ENCODE measurements around the gene CYP27B1.
A peak's percentile ranks its signal among the peaks of the same experiment; 100 is the strongest.

CYP27B1 gene

GRCh38 chr12:57739387-57739786 is 27.5 kb downstream of the CYP27B1 start:
- no peaks in the 10 kb centered on the region for H3K9me3 Mint-ChIP-seq
- no peak for DNase-seq (ENCODE audit: low spot score in 2 of 2)
- H3K36me3 Mint-ChIP-seq (ENCODE audit: insufficient read depth) = peaks cover 27% of the 10 kb centered on the region
- H3K27ac Mint-ChIP-seq (ENCODE audit: low read depth) = peak overlapping the region; percentile 94
- H3K4me3 Mint-ChIP-seq = peak overlapping the region; percentile 83
- H3K27me3 Mint-ChIP-seq = no peaks in the 10 kb centered on the region
- ATAC-seq (replicated peaks; ENCODE audit: extremely low read depth, poor library complexity, severe bottlenecking) = no peak
- peaks cover 59% of the 10 kb centered on the region for H3K4me1 Mint-ChIP-seq

- Mint-ChIP-seq H3K36me3 (ENCODE audit: insufficient read depth) (peaks cover 29% of the 10 kb centered on the region), H3K9me3 (no peaks in the 10 kb centered on the region), H3K27me3 (no peaks in the 10 kb centered on the region), H3K27ac (ENCODE audit: low read depth) (peak within 1 kb of the TSS; percentile 94), H3K4me1 (peaks cover 55% of the 10 kb centered on the region), H3K4me3 (peak within 1 kb of the TSS; percentile 83)
- DNase-seq (ENCODE audit: low spot score in 2 of 2) (no peak), ATAC-seq (replicated peaks; ENCODE audit: extremely low read depth, poor library complexity, severe bottlenecking) (no peak)
Measured at GRCh38 chr12:57738661-57739237, 28.1 kb downstream of the CYP27B1 start, which contains the start of gene AGAP2. Gene AGAP2 (minus strand): TSS chr12:57738742. CDS start chr12:57738246, 496 bp downstream.

GRCh38 chr12:57737467-57738460 is 29.1 kb downstream of the CYP27B1 start:
- Mint-ChIP-seq H3K27ac (ENCODE audit: low read depth) (no peak overlapping the region), H3K27me3 (no peaks in the 10 kb centered on the region), H3K9me3 (no peaks in the 10 kb centered on the region), H3K36me3 (ENCODE audit: insufficient read depth) (peaks cover 32% of the 10 kb centered on the region), H3K4me1 (peaks cover 59% of the 10 kb centered on the region), H3K4me3 (no peak overlapping the region)
- ATAC-seq (replicated peaks; ENCODE audit: extremely low read depth, poor library complexity, severe bottlenecking) (no peak), DNase-seq (ENCODE audit: low spot score in 2 of 2) (no peak)

- H3K4me1 Mint-ChIP-seq = peaks cover 56% of the 10 kb centered on the region
- H3K9me3 Mint-ChIP-seq = no peaks in the 10 kb centered on the region
- H3K27me3 Mint-ChIP-seq = no peaks in the 10 kb centered on the region
- peak overlapping the region; percentile 13 for H3K4me3 Mint-ChIP-seq
- DNase-seq (ENCODE audit: low spot score in 2 of 2) (no peak), ATAC-seq (replicated peaks; ENCODE audit: extremely low read depth, poor library complexity, severe bottlenecking) (no peak)
- peaks cover 38% of the 10 kb centered on the region for H3K36me3 Mint-ChIP-seq (ENCODE audit: insufficient read depth)
- peak overlapping the region; percentile 84 for H3K27ac Mint-ChIP-seq (ENCODE audit: low read depth)
Measured at GRCh38 chr12:57736741-57737466, 30.0 kb downstream of the CYP27B1 start.

GRCh38 chr12:57735952-57736740 is 30.7 kb downstream of the CYP27B1 start:
- H3K4me3 Mint-ChIP-seq = peak overlapping the region; percentile 13
- H3K9me3 Mint-ChIP-seq = no peaks in the 10 kb centered on the region
- H3K27me3 Mint-ChIP-seq = no peaks in the 10 kb centered on the region
- peaks cover 41% of the 10 kb centered on the region for H3K36me3 Mint-ChIP-seq (ENCODE audit: insufficient read depth)
- H3K27ac Mint-ChIP-seq (ENCODE audit: low read depth) = peak overlapping the region; percentile 84
- H3K4me1 Mint-ChIP-seq = peaks cover 49% of the 10 kb centered on the region
- ATAC-seq (replicated peaks; ENCODE audit: extremely low read depth, poor library complexity, severe bottlenecking) = no peak
- no peak for DNase-seq (ENCODE audit: low spot score in 2 of 2)

- DNase-seq (ENCODE audit: low spot score in 2 of 2) (no peak), ATAC-seq (replicated peaks; ENCODE audit: extremely low read depth, poor library complexity, severe bottlenecking) (no peak)
- Mint-ChIP-seq H3K4me1 (peaks cover 40% of the 10 kb centered on the region), H3K27me3 (no peaks in the 10 kb centered on the region), H3K4me3 (no peak overlapping the region), H3K9me3 (no peaks in the 10 kb centered on the region), H3K36me3 (ENCODE audit: insufficient read depth) (peaks cover 40% of the 10 kb centered on the region), H3K27ac (ENCODE audit: low read depth) (peak overlapping the region; percentile 42)
Measured at GRCh38 chr12:57735198-57735855, 31.6 kb downstream of the CYP27B1 start.

GRCh38 chr12:57734591-57734990 is 32.3 kb downstream of the CYP27B1 start:
- no peak for DNase-seq (ENCODE audit: low spot score in 2 of 2)
- H3K4me1 Mint-ChIP-seq = peaks cover 39% of the 10 kb centered on the region
- H3K9me3 Mint-ChIP-seq = no peaks in the 10 kb centered on the region
- no peaks in the 10 kb centered on the region for H3K27me3 Mint-ChIP-seq
- ATAC-seq (replicated peaks; ENCODE audit: extremely low read depth, poor library complexity, severe bottlenecking) = no peak
- peak overlapping the region; percentile 42 for H3K27ac Mint-ChIP-seq (ENCODE audit: low read depth)
- H3K36me3 Mint-ChIP-seq (ENCODE audit: insufficient read depth) = peaks cover 45% of the 10 kb centered on the region
- no peak overlapping the region for H3K4me3 Mint-ChIP-seq

GRCh38 chr12:57733928-57734327 is 33.0 kb downstream of the CYP27B1 start:
- no peak overlapping the region for H3K27ac Mint-ChIP-seq (ENCODE audit: low read depth)
- H3K4me3 Mint-ChIP-seq = no peak overlapping the region
- no peaks in the 10 kb centered on the region for H3K27me3 Mint-ChIP-seq
- no peaks in the 10 kb centered on the region for H3K9me3 Mint-ChIP-seq
- no peak for ATAC-seq (replicated peaks; ENCODE audit: extremely low read depth, poor library complexity, severe bottlenecking)
- peaks cover 46% of the 10 kb centered on the region for H3K36me3 Mint-ChIP-seq (ENCODE audit: insufficient read depth)
- H3K4me1 Mint-ChIP-seq = peaks cover 32% of the 10 kb centered on the region
- DNase-seq (ENCODE audit: low spot score in 2 of 2) = no peak

GRCh38 chr12:57732726-57733593 is 33.9 kb downstream of the CYP27B1 start:
- Mint-ChIP-seq H3K27ac (ENCODE audit: low read depth) (peak overlapping the region; percentile 14), H3K36me3 (ENCODE audit: insufficient read depth) (peaks cover 52% of the 10 kb centered on the region), H3K9me3 (no peaks in the 10 kb centered on the region), H3K27me3 (no peaks in the 10 kb centered on the region), H3K4me1 (peaks cover 38% of the 10 kb centered on the region), H3K4me3 (no peak overlapping the region)
- DNase-seq (ENCODE audit: low spot score in 2 of 2) (no peak), ATAC-seq (replicated peaks; ENCODE audit: extremely low read depth, poor library complexity, severe bottlenecking) (no peak)

- H3K4me1 Mint-ChIP-seq = peaks cover 41% of the 10 kb centered on the region
- DNase-seq (ENCODE audit: low spot score in 2 of 2) (no peak), ATAC-seq (replicated peaks; ENCODE audit: extremely low read depth, poor library complexity, severe bottlenecking) (no peak)
- no peaks in the 10 kb centered on the region for H3K27me3 Mint-ChIP-seq
- peaks cover 56% of the 10 kb centered on the region for H3K36me3 Mint-ChIP-seq (ENCODE audit: insufficient read depth)
- no peaks in the 10 kb centered on the region for H3K9me3 Mint-ChIP-seq
- H3K27ac Mint-ChIP-seq (ENCODE audit: low read depth) = peak overlapping the region; percentile 14
- no peak overlapping the region for H3K4me3 Mint-ChIP-seq
Measured at GRCh38 chr12:57732270-57732669, 34.6 kb downstream of the CYP27B1 start.

Measured in central memory CD8-positive, alpha-beta T cell (primary cell).